Fibroblast of skin of left biceps (primary cell): Measurements from ENCODE around the gene BMP7.

Experiments used
- DNase-seq, 2 experiments: peaks; one replicate each; pipeline ENCODE4 v3.0.0-alpha.2; 2013; ENCODE audit warnings: low read depth in 2 of 2

The BMP7 gene

GRCh38 chr20:57266291-57267157 lies at the start of gene BMP7:
TSS of gene BMP7 (minus strand) at chr20:57266641. CDS start at chr20:57266122, 519 bp downstream.
- no peak for DNase-seq

- DNase-seq = no peak
Measured at GRCh38 chr20:57315976-57316480, 49.6 kb upstream of the BMP7 start.

GRCh38 chr20:57315083-57315975 lies 48.9 kb upstream of the BMP7 start:
- no peak for DNase-seq

- DNase-seq = no peak
Measured at GRCh38 chr20:57313951-57314350, 47.5 kb upstream of the BMP7 start.

GRCh38 chr20:57313230-57313629 lies 46.8 kb upstream of the BMP7 start:
- no peak for DNase-seq

- no peak for DNase-seq
Measured at GRCh38 chr20:57312138-57312537, 45.7 kb upstream of the BMP7 start.

- DNase-seq = no peak
Measured at GRCh38 chr20:57310821-57311514, 44.5 kb upstream of the BMP7 start.

GRCh38 chr20:57309544-57310115 lies 43.2 kb upstream of the BMP7 start:
- DNase-seq = no peak

GRCh38 chr20:57308451-57309271 lies 42.2 kb upstream of the BMP7 start:
- no peak for DNase-seq

- DNase-seq = no peak
Measured at GRCh38 chr20:57306747-57307146, 40.3 kb upstream of the BMP7 start.

GRCh38 chr20:57301026-57301425 lies 34.6 kb upstream of the BMP7 start:
- no peak for DNase-seq

- DNase-seq = no peak
Measured at GRCh38 chr20:57298457-57298856, 32.0 kb upstream of the BMP7 start.

- no peak for DNase-seq
Measured at GRCh38 chr20:57294550-57294949, 28.1 kb upstream of the BMP7 start.

- DNase-seq = no peak
Measured at GRCh38 chr20:57293995-57294394, 27.6 kb upstream of the BMP7 start.

GRCh38 chr20:57292611-57293010 lies 26.2 kb upstream of the BMP7 start:
- no peak for DNase-seq

- DNase-seq = no peak
Measured at GRCh38 chr20:57291694-57292093, 25.3 kb upstream of the BMP7 start.

- no peak for DNase-seq
Measured at GRCh38 chr20:57291003-57291402, 24.6 kb upstream of the BMP7 start.

- no peak for DNase-seq
Measured at GRCh38 chr20:57290178-57290484, 23.7 kb upstream of the BMP7 start.

GRCh38 chr20:57289391-57290177 lies 23.1 kb upstream of the BMP7 start:
- no peak for DNase-seq

GRCh38 chr20:57288651-57289277 lies 22.3 kb upstream of the BMP7 start:
- no peak for DNase-seq
